Measurements from ENCODE around the gene TRAPPC6A.

TRAPPC6A gene

GRCh38 chr19:45202637-45203036, 24.6 kb upstream of the TRAPPC6A start:
- TF ChIP-seq FOXM1 (IDR thresholded peaks at IDR 0.05; ENCODE audit: borderline replicate concordance, low read depth) (no peak), RAD21 (IDR thresholded peaks at IDR 0.05; ENCODE audit: low read depth) (no peak), TAF1 (IDR thresholded peaks at IDR 0.05; ENCODE audit: low read depth) (no peak), YY1 (IDR thresholded peaks at IDR 0.05; ENCODE audit: low read depth) (no peak), MAX (IDR thresholded peaks at IDR 0.05) (no peak), TCF12 (IDR thresholded peaks at IDR 0.05; ENCODE audit: low read depth) (no peak), EGR1 (IDR thresholded peaks at IDR 0.05) (no peak), TEAD4 (IDR thresholded peaks at IDR 0.05) (no peak), ZBTB7A (IDR thresholded peaks at IDR 0.05; ENCODE audit: low read depth) (no peak), NFIC (IDR thresholded peaks at IDR 0.05) (no peak), EP300 (IDR thresholded peaks at IDR 0.05; ENCODE audit: borderline replicate concordance) (no peak), CREB1 (IDR thresholded peaks at IDR 0.05; ENCODE audit: low read depth) (no peak), CEBPB (IDR thresholded peaks at IDR 0.05) (no peak)
- TF ChIP-seq, protein P1, sequence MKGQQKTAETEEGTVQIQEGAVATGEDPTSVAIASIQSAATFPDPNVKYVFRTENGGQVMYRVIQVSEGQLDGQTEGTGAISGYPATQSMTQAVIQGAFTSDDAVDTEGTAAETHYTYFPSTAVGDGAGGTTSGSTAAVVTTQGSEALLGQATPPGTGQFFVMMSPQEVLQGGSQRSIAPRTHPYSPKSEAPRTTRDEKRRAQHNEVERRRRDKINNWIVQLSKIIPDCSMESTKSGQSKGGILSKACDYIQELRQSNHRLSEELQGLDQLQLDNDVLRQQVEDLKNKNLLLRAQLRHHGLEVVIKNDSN (IDR thresholded peaks at IDR 0.05), result no peak
- TF ChIP-seq, protein P2, sequence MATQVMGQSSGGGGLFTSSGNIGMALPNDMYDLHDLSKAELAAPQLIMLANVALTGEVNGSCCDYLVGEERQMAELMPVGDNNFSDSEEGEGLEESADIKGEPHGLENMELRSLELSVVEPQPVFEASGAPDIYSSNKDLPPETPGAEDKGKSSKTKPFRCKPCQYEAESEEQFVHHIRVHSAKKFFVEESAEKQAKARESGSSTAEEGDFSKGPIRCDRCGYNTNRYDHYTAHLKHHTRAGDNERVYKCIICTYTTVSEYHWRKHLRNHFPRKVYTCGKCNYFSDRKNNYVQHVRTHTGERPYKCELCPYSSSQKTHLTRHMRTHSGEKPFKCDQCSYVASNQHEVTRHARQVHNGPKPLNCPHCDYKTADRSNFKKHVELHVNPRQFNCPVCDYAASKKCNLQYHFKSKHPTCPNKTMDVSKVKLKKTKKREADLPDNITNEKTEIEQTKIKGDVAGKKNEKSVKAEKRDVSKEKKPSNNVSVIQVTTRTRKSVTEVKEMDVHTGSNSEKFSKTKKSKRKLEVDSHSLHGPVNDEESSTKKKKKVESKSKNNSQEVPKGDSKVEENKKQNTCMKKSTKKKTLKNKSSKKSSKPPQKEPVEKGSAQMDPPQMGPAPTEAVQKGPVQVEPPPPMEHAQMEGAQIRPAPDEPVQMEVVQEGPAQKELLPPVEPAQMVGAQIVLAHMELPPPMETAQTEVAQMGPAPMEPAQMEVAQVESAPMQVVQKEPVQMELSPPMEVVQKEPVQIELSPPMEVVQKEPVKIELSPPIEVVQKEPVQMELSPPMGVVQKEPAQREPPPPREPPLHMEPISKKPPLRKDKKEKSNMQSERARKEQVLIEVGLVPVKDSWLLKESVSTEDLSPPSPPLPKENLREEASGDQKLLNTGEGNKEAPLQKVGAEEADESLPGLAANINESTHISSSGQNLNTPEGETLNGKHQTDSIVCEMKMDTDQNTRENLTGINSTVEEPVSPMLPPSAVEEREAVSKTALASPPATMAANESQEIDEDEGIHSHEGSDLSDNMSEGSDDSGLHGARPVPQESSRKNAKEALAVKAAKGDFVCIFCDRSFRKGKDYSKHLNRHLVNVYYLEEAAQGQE (IDR thresholded peaks at IDR 0.05; ENCODE audit: low read depth), result no peak

- no peak for TF ChIP-seq CREB1 (IDR thresholded peaks at IDR 0.05; ENCODE audit: low read depth)
- no peak for TF ChIP-seq TCF12 (IDR thresholded peaks at IDR 0.05; ENCODE audit: low read depth)
- peak; percentile 72 for TF ChIP-seq RAD21 (IDR thresholded peaks at IDR 0.05; ENCODE audit: low read depth)
These were observed 22.5 kb upstream of the TRAPPC6A start for GRCh38 chr19:45200568-45200967.

DNA sequence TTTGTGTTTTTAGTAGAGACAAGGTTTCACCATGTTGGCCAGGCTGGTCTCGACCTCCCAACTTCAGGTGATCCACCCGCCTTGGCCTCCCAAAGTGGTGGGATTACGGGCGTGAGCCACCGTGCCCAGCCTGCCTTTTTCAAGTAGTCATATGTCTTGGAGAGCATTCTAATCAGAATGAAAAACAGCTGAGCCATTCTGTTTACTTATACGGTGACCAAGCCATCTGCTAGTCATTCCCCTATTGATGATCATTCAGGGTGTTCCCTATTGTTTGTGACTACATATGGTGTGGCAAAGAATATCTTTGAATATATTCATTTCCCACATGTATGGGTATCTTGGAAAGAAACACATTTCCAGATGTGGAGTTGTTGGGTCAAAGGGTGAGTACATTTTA, 17.7 kb upstream of the TRAPPC6A start:
- TF ChIP-seq EGR1 (IDR thresholded peaks at IDR 0.05), result no peak
- TF ChIP-seq TCF12 (IDR thresholded peaks at IDR 0.05; ENCODE audit: low read depth), result no peak
- no peak for TF ChIP-seq MAX (IDR thresholded peaks at IDR 0.05)
- TF ChIP-seq RAD21 (IDR thresholded peaks at IDR 0.05; ENCODE audit: low read depth), result no peak
- TF ChIP-seq, protein P1 (IDR thresholded peaks at IDR 0.05), result no peak
- TF ChIP-seq TAF1 (IDR thresholded peaks at IDR 0.05; ENCODE audit: low read depth), result no peak
- TF ChIP-seq CREB1 (IDR thresholded peaks at IDR 0.05; ENCODE audit: low read depth), result no peak
- no peak for TF ChIP-seq FOXM1 (IDR thresholded peaks at IDR 0.05; ENCODE audit: borderline replicate concordance, low read depth)
- no peak for TF ChIP-seq ZBTB7A (IDR thresholded peaks at IDR 0.05; ENCODE audit: low read depth)
- no peak for TF ChIP-seq EP300 (IDR thresholded peaks at IDR 0.05; ENCODE audit: borderline replicate concordance)
- TF ChIP-seq, protein P2 (IDR thresholded peaks at IDR 0.05; ENCODE audit: low read depth), result no peak
- TF ChIP-seq NFIC (IDR thresholded peaks at IDR 0.05), result no peak
- no peak for TF ChIP-seq CEBPB (IDR thresholded peaks at IDR 0.05)
- TF ChIP-seq TEAD4 (IDR thresholded peaks at IDR 0.05), result no peak
- TF ChIP-seq YY1 (IDR thresholded peaks at IDR 0.05; ENCODE audit: low read depth), result no peak

DNA sequence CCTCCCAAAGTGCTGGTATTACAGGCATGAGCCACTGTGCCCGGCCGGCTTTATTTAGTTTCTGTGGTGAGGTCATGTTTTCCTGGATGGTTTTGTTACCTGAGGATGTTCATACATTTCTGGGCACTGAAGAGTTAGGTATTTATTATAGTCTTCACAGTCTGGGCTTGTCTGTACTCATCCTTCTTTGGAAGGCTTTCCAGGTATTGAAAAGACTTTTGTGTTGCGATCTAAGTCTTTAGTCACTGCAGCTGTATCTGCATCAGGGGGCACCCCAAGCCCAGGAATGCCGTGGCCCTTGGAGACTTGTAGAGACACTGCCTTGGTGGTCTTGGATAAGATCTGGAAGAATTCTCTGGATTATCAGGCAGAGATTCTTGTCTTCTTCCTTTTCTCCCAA, 13.3 kb upstream of the TRAPPC6A start:
- TF ChIP-seq RAD21 (IDR thresholded peaks at IDR 0.05; ENCODE audit: low read depth) (no peak), EP300 (IDR thresholded peaks at IDR 0.05; ENCODE audit: borderline replicate concordance) (no peak), ZBTB7A (IDR thresholded peaks at IDR 0.05; ENCODE audit: low read depth) (no peak)

DNA sequence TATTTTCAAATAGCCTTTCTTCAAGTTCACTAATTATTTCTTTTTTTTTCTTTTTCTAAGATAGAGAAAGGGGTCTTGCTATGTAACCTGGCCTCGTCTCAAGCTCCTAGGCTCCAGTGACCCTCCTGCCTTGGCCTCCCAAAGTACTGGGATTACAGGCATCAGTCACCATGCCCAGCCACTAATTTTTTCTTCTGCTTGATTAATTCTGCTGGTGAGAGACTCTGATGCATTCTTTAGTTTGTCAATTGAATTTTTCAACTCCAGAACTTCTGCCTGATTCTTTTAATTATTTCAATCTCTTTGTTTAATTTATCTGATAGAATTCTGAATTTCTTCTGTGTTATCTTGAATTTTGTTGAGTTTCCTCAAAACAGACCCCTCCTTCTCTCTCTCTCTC, 11.9 kb upstream of the TRAPPC6A start:
- TF ChIP-seq, protein P2 (IDR thresholded peaks at IDR 0.05; ENCODE audit: low read depth), result no peak
- no peak for TF ChIP-seq NFIC (IDR thresholded peaks at IDR 0.05)
- TF ChIP-seq TEAD4 (IDR thresholded peaks at IDR 0.05), result no peak
- no peak for TF ChIP-seq ZBTB7A (IDR thresholded peaks at IDR 0.05; ENCODE audit: low read depth)
